MM.1S (cell line): ENCODE measurements around the gene RNASEL.

ENCODE experiments used
- DNase-seq: peaks from one replicate; pipeline ENCODE4 v3.0.0-alpha.2; 2015
- H2AFZ ChIP-seq: fragments of 300-600 bp; sonication (generic); 2 replicates; pipeline ENCODE4 v1.6.0; 2016; ENCODE audit warnings: antibody characterized with exemption, low read length
- H3F3A ChIP-seq: fragments of 300-600 bp; sonication (generic); 2 replicates; pipeline ENCODE4 v1.6.1; 2016; ENCODE audit warnings: mild to moderate bottlenecking, antibody characterized with exemption, low read length, moderate library complexity, mixed read lengths; ENCODE audit not compliant: insufficient read depth
- H3K27ac ChIP-seq: fragments of 300-600 bp; sonication (generic); 2 replicates; pipeline ENCODE4 v1.5.1; 2016; ENCODE audit warnings: mild to moderate bottlenecking, low read length
- H3K27me3 ChIP-seq: fragments of 300-600 bp; sonication (generic); replicated peaks from 2 replicates; pipeline ENCODE4 v1.6.0; 2016; ENCODE audit warnings: low read length; ENCODE audit not compliant: insufficient read depth
- H3K36me3 ChIP-seq: fragments of 300-600 bp; sonication (generic); replicated peaks from 2 replicates; pipeline ENCODE4 v1.6.1; 2016; ENCODE audit warnings: mild to moderate bottlenecking, low read length, mixed read lengths; ENCODE audit not compliant: insufficient read depth
- H3K4me1 ChIP-seq: fragments of 300-600 bp; sonication (generic); 2 replicates; pipeline ENCODE4 v1.6.1; 2016; ENCODE audit warnings: low read length, mixed read lengths
- H3K4me2 ChIP-seq: fragments of 300-600 bp; sonication (generic); 2 replicates; pipeline ENCODE4 v1.6.0; 2016; ENCODE audit warnings: low read depth, low read length
- H3K4me3 ChIP-seq: fragments of 300-600 bp; sonication (generic); 2 replicates; pipeline ENCODE4 v1.5.1; 2016; ENCODE audit warnings: low read length, mixed read lengths
- H3K79me2 ChIP-seq: fragments of 300-600 bp; sonication (generic); 2 replicates; pipeline ENCODE4 v1.6.1; 2016; ENCODE audit warnings: mixed run types, low read length, mixed read lengths
- H3K9ac ChIP-seq: fragments of 300-600 bp; sonication (generic); 2 replicates; pipeline ENCODE4 v1.6.1; 2016; ENCODE audit warnings: low read length, mixed read lengths
- H3K9me2 ChIP-seq: fragments of 300-600 bp; sonication (generic); replicated peaks from 2 replicates; pipeline ENCODE4 v1.6.1; 2016; ENCODE audit warnings: mild to moderate bottlenecking, low read length, mixed read lengths; ENCODE audit not compliant: insufficient read depth
- H3K9me3 ChIP-seq: fragments of 300-600 bp; sonication (generic); replicated peaks from 2 replicates; pipeline ENCODE4 v1.6.1; 2016; ENCODE audit warnings: mild to moderate bottlenecking, low read length, mixed read lengths; ENCODE audit not compliant: insufficient read depth
- H4K20me1 ChIP-seq: fragments of 300-600 bp; sonication (generic); 2 replicates; pipeline ENCODE4 v1.6.1; 2016; ENCODE audit warnings: mild to moderate bottlenecking, low read length, moderate library complexity, mixed read lengths; ENCODE audit not compliant: insufficient read depth
- CTCF ChIP-seq: fragments of 300-600 bp; sonication (generic); IDR thresholded peaks from 2 replicates; pipeline ENCODE4 v1.5.1; 2016; ENCODE audit warnings: antibody characterized with exemption, low read length, mixed read lengths
- EZH2 ChIP-seq: fragments of 300-600 bp; sonication (generic); optimal IDR thresholded peaks from 2 replicates; pipeline ENCODE3; 2017; ENCODE audit warnings: low read depth, mild to moderate bottlenecking, antibody characterized with exemption, low read length, mixed read lengths
- EZH2phosphoT487 ChIP-seq: fragments of 300-600 bp; sonication (generic); IDR thresholded peaks from 2 replicates; pipeline ENCODE4 v1.6.1; 2018; ENCODE audit warnings: antibody characterized with exemption, low read length

Gene RNASEL

GRCh38 chr1:182611787-182612186, 22.7 kb upstream of the RNASEL start:
- H3K9me3 ChIP-seq = no peaks in the 10 kb centered on the region
- no peaks in the 10 kb centered on the region for H3K9me2 ChIP-seq
- H3K9ac ChIP-seq = no peak overlapping the region
- peaks cover 11% of the 10 kb centered on the region for H3K27me3 ChIP-seq
- H3K4me3 ChIP-seq = no peak overlapping the region
- H3K4me1 ChIP-seq = peaks cover 20% of the 10 kb centered on the region
- H4K20me1 ChIP-seq = no peaks in the 10 kb centered on the region
- no peak for DNase-seq
- TF ChIP-seq EZH2 (no peak), EZH2phosphoT487 (no peak), CTCF (no peak)
- no peak overlapping the region for H2AFZ ChIP-seq
- no peaks in the 10 kb centered on the region for H3K79me2 ChIP-seq
- no peak overlapping the region for H3K4me2 ChIP-seq
- H3F3A ChIP-seq = peaks cover 22% of the 10 kb centered on the region
- no peaks in the 10 kb centered on the region for H3K36me3 ChIP-seq
- no peak overlapping the region for H3K27ac ChIP-seq

- Histone ChIP-seq H3K9me3 (no peaks in the 10 kb centered on the region), H3K79me2 (no peaks in the 10 kb centered on the region), H3F3A (peaks cover 19% of the 10 kb centered on the region), H3K9ac (no peak overlapping the region), H3K4me2 (no peak overlapping the region), H4K20me1 (no peaks in the 10 kb centered on the region), H3K4me3 (no peak overlapping the region), H2AFZ (no peak overlapping the region), H3K27me3 (peaks cover 11% of the 10 kb centered on the region), H3K36me3 (no peaks in the 10 kb centered on the region), H3K27ac (no peak overlapping the region), H3K9me2 (no peaks in the 10 kb centered on the region), H3K4me1 (peaks cover 15% of the 10 kb centered on the region)
- DNase-seq = no peak
- no peak for TF ChIP-seq EZH2phosphoT487
- no peak for TF ChIP-seq CTCF
- no peak for TF ChIP-seq EZH2
These were observed 22.3 kb upstream of the RNASEL start for GRCh38 chr1:182611326-182611725.

DNA sequence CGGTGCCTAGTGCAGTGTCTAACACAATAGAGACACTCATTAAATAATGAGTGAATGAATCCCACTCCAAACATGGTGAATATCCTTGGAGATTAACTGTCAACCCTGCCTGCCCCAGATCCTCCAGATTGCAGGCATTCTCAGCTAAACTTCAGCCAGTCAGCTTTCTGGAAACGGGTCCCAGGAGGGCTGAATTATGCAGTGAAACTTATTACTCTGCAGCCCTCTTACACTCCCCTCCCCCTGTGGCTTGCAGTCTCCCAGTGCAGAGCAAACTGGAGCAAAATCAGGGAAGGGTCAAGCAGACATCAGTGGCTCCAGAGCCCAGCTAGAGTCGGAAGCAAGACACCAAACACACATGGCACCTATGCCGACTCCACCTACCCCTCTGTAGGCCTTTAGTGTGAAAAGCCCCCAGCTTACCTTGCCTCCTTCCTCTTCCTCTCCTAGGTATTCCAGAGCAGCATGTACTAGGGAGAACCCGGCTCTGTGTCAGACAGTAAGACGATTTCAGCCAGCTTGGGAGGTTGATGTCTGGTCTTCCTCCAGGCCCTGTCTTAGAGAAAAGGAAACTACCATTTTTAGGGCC, 21.6 kb upstream of the RNASEL start:
- Histone ChIP-seq H3F3A (peaks cover 13% of the 10 kb centered on the region), H3K27ac (no peak overlapping the region), H4K20me1 (no peaks in the 10 kb centered on the region), H3K36me3 (no peaks in the 10 kb centered on the region), H2AFZ (no peak overlapping the region), H3K4me3 (no peak overlapping the region), H3K9me2 (no peaks in the 10 kb centered on the region), H3K4me2 (no peak overlapping the region), H3K27me3 (peaks cover 11% of the 10 kb centered on the region), H3K9ac (no peak overlapping the region), H3K9me3 (no peaks in the 10 kb centered on the region), H3K79me2 (no peaks in the 10 kb centered on the region), H3K4me1 (peaks cover 11% of the 10 kb centered on the region)
- DNase-seq = no peak
- TF ChIP-seq EZH2phosphoT487 = no peak
- no peak for TF ChIP-seq EZH2
- TF ChIP-seq CTCF = no peak
